Fibroblast of lung (primary cell): ENCODE results near the gene GSDMA.
"Not testable (repeated sequence)": the region's sequence is repeated elsewhere in the genome, so short reads cannot be mapped to it uniquely, and the experiment has no call there.

ENCODE experiments used
- CTCF ChIP-seq, 2 donors: IDR thresholded peaks in 1 of 2; conservative IDR thresholded peaks in 1 of 2; 1 replicate in 1 of 2; 2 replicates in 1 of 2; pipeline ENCODE4 v1.5.1; 2011 to 2012; ENCODE audit warnings: low read length in 2 of 2, control low read depth in 1 of 2, inconsistent platforms in 1 of 2, low read depth in 1 of 2, mild to moderate bottlenecking in 1 of 2
- EZH2 ChIP-seq: IDR thresholded peaks from 2 replicates; pipeline ENCODE4 v1.5.1; 2012; ENCODE audit warnings: low read length, control low read depth, mild to moderate bottlenecking; ENCODE audit errors: missing control alignments

- not testable (repeated sequence) for TF ChIP-seq EZH2; CTCF (conservative IDR thresholded peaks at IDR 0.05 in 1 of 2, IDR thresholded peaks at IDR 0.05 in 1 of 2; ENCODE audit: low read depth in 1 of 2, low read length in 2 of 2)
Observed at GRCh38 chr17:40010946-40011500, 48.2 kb downstream of the GSDMA start.
